HG03045 (cell line): Measurements from ENCODE around the gene KERA.

Experiments used
- ATAC-seq: cut with Tn5 transposase; IDR thresholded peaks from one replicate; pipeline ENCODE4 v1.9.1; 2021; ENCODE audit warnings: mild to moderate bottlenecking, moderate library complexity; ENCODE audit not compliant: unreplicated experiment

The KERA gene

GRCh38 chr12:91074154-91074709, 16.4 kb upstream of the KERA start:
- ATAC-seq = no peak

GRCh38 chr12:91073426-91073825, 15.6 kb upstream of the KERA start:
- no peak for ATAC-seq

GRCh38 chr12:91072931-91073330, 15.1 kb upstream of the KERA start:
- no peak for ATAC-seq

- ATAC-seq = no peak
Measured at GRCh38 chr12:91070936-91071335, 13.1 kb upstream of the KERA start.

GRCh38 chr12:91065396-91065795, 7.6 kb upstream of the KERA start:
- ATAC-seq = no peak

- no peak for ATAC-seq
Measured at GRCh38 chr12:91064640-91065039, 6.8 kb upstream of the KERA start.

GRCh38 chr12:91061091-91061490, 3.3 kb upstream of the KERA start:
- no peak for ATAC-seq

GRCh38 chr12:91059211-91059610, 1.4 kb upstream of the KERA start:
- ATAC-seq = no peak

- ATAC-seq = no peak
Measured at GRCh38 chr12:91058786-91059185, 962 bp upstream of the KERA start.

GRCh38 chr12:91056488-91056887, 1.3 kb downstream of the KERA start:
- ATAC-seq = no peak

- ATAC-seq = no peak
Measured at GRCh38 chr12:91055976-91056375, 1.8 kb downstream of the KERA start.

- no peak for ATAC-seq
Measured at GRCh38 chr12:91053951-91054715, 3.7 kb downstream of the KERA start.

- ATAC-seq = no peak
Measured at GRCh38 chr12:91052026-91052425, 5.8 kb downstream of the KERA start.

- ATAC-seq = no peak
Measured at GRCh38 chr12:91044586-91044985, 13.2 kb downstream of the KERA start.

GRCh38 chr12:91043408-91043807, 14.4 kb downstream of the KERA start:
- no peak for ATAC-seq

- no peak for ATAC-seq
Measured at GRCh38 chr12:91040096-91040755, 17.6 kb downstream of the KERA start.

- no peak for ATAC-seq
Measured at GRCh38 chr12:91037276-91037675, 20.5 kb downstream of the KERA start.

- no peak for ATAC-seq
Measured at GRCh38 chr12:91033251-91033650, 24.6 kb downstream of the KERA start.

- ATAC-seq = no peak
Measured at GRCh38 chr12:91023326-91024004, 34.4 kb downstream of the KERA start.

GRCh38 chr12:91021076-91021475, 36.7 kb downstream of the KERA start:
- ATAC-seq = no peak

- ATAC-seq = no peak
Measured at GRCh38 chr12:91019455-91019854, 38.4 kb downstream of the KERA start.
